ENCODE results near the gene CRTAC1. TPM values are rescaled to one million over a fixed set of nuclear protein-coding genes. Genes with fewer than 3 reads are reported as not detected.
A peak's percentile ranks its signal among the peaks of the same experiment; 100 is the strongest.

CRTAC1 gene
- total and polyA plus RNA-seq, 10 donors = 0.17 to 0.74 (median 0.26) TPM; not detected in 5

- no peak overlapping the region for H3K4me3 ChIP-seq
- intact Hi-C loops (cut with DNase I; ENCODE audit: low total_unique reads) = no loop called here
- H3K4me1 ChIP-seq = no peaks in the 10 kb centered on the region
- TF ChIP-seq POLR2A (IDR thresholded peaks at IDR 0.05) (no peak), CTCF (IDR thresholded peaks at IDR 0.05 in 8 of 11, conservative IDR thresholded peaks at IDR 0.05 in 3 of 11) (no peak), POLR2AphosphoS5 (IDR thresholded peaks at IDR 0.05) (peak in 1 of 3 donors; percentile 19)
- no peak overlapping the region for H3K27ac ChIP-seq
- no peaks in the 10 kb centered on the region for H3K36me3 ChIP-seq
- 45 to 60% (median 48%) methylated on average over 8 to 9 of the region's 9 CpGs for WGBS, 5 donors
- peaks cover 0 to 52% (median 0%) of the 10 kb centered on the region in 7 donors for H3K27me3 ChIP-seq (replicated peaks in 1 of 7)
- peak; percentile 49 for DNase-seq
- H3K9me3 ChIP-seq = no peaks in the 10 kb centered on the region
These were observed 134.5 kb downstream of the CRTAC1 start for GRCh38 chr10:97895915-97896314.

GRCh38 chr10:97895084-97895483 lies 135.3 kb downstream of the CRTAC1 start:
- Histone ChIP-seq H3K27me3 (replicated peaks in 1 of 7) (peaks cover 0 to 52% (median 0%) of the 10 kb centered on the region in 7 donors), H3K4me3 (no peak overlapping the region), H3K27ac (no peak overlapping the region), H3K9me3 (no peaks in the 10 kb centered on the region), H3K4me1 (no peaks in the 10 kb centered on the region), H3K36me3 (no peaks in the 10 kb centered on the region)
- 82 to 91% (median 86%) methylated on average over 13 of the region's 13 CpGs for WGBS, 5 donors
- intact Hi-C loops (cut with DNase I; ENCODE audit: low total_unique reads) = no loop called here
- no peak for TF ChIP-seq CTCF (IDR thresholded peaks at IDR 0.05 in 8 of 11, conservative IDR thresholded peaks at IDR 0.05 in 3 of 11)
- TF ChIP-seq POLR2A (IDR thresholded peaks at IDR 0.05) = no peak
- TF ChIP-seq POLR2AphosphoS5 (IDR thresholded peaks at IDR 0.05) = no peak
- DNase-seq = peak; percentile 41

GRCh38 chr10:97894092-97894491 lies 136.3 kb downstream of the CRTAC1 start:
- H3K9me3 ChIP-seq = no peaks in the 10 kb centered on the region
- no peak for TF ChIP-seq POLR2A (IDR thresholded peaks at IDR 0.05)
- no peak for TF ChIP-seq CTCF (IDR thresholded peaks at IDR 0.05 in 8 of 11, conservative IDR thresholded peaks at IDR 0.05 in 3 of 11)
- no peak for TF ChIP-seq POLR2AphosphoS5 (IDR thresholded peaks at IDR 0.05)
- DNase-seq = no peak
- no peaks in the 10 kb centered on the region for H3K4me1 ChIP-seq
- intact Hi-C loops (cut with DNase I; ENCODE audit: low total_unique reads) = no loop called here
- no peaks in the 10 kb centered on the region for H3K36me3 ChIP-seq
- WGBS, 5 donors = 77 to 87% (median 81%) methylated on average over 3 of the region's 3 CpGs
- H3K4me3 ChIP-seq = no peak overlapping the region
- no peak overlapping the region for H3K27ac ChIP-seq
- peaks cover 0 to 51% (median 0%) of the 10 kb centered on the region in 7 donors for H3K27me3 ChIP-seq (replicated peaks in 1 of 7)

- Histone ChIP-seq H3K36me3 (no peaks in the 10 kb centered on the region), H3K4me3 (no peak overlapping the region), H3K27me3 (replicated peaks in 1 of 7) (peaks cover 0 to 61% (median 0%) of the 10 kb centered on the region in 7 donors), H3K27ac (no peak overlapping the region), H3K4me1 (no peaks in the 10 kb centered on the region), H3K9me3 (no peaks in the 10 kb centered on the region)
- intact Hi-C loops (cut with DNase I; ENCODE audit: low total_unique reads) = no loop called here
- TF ChIP-seq POLR2AphosphoS5 (IDR thresholded peaks at IDR 0.05) (no peak), CTCF (IDR thresholded peaks at IDR 0.05 in 8 of 11, conservative IDR thresholded peaks at IDR 0.05 in 3 of 11) (no peak), POLR2A (IDR thresholded peaks at IDR 0.05) (no peak)
- 78 to 88% (median 84%) methylated on average over 2 of the region's 2 CpGs for WGBS, 5 donors
- no peak for DNase-seq
These were observed 137.5 kb downstream of the CRTAC1 start for GRCh38 chr10:97892939-97893338.

All from spleen (tissue), 11 donors.